Fibroblast of the conjunctiva (primary cell): ENCODE data around the gene THEM5.
"Not testable (repeated sequence)": the region's sequence is repeated elsewhere in the genome, so short reads cannot be mapped to it uniquely, and the experiment has no call there.

Experiments used
- DNase-seq: peaks from one replicate; pipeline ENCODE4 v3.0.0-alpha.2; 2010; ENCODE audit warnings: low read depth

The THEM5 gene

GRCh38 chr1:151853411-151853943 is at the start of gene THEM5:
Gene THEM5 (minus strand): TSS chr1:151853712. CDS start chr1:151853565, 147 bp downstream.
- DNase-seq: no peak

GRCh38 chr1:151902858-151903257 is 49.3 kb upstream of the THEM5 start:
- DNase-seq: no peak

DNA sequence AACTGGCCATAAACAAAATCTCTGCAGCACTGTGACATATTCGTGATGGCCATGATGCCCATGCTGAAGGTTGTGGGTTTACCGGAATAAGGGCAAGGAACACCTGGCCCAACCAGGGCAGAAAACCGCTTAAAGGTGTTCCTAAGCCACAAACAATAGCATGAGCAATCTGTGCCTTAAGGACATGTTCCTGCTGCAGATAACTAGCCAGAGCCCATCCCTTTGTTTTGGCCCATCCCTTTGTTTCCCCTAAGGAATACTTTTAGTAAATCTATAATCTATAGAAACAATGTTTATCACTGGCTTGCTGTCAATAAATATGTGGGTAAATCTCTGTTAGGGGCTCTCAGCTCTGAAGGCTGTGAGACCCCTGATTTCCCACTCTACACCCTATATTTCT is 47.3 kb upstream of the THEM5 start:
- not testable (repeated sequence) for DNase-seq

DNA sequence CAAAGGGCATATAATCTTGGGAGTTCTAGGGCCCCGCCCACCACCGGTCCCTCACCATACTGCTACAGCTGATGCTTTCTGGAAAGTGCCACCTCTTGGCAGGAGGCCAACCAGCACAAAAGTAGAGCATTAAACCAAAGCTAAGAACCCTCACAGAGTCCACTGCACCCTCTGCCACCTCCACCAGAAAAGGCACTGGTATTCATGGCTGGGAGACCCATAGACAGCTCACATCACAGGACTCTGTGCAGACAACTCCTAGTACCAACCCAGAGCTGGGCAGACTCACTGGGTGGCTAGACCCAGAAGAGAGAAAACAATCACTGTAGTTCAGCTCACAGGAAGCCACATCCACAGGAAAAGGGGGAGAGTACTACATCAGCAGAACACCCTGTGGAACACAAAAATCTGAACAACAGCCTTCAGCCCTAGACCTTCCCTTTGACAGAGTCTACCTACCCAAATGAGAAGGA is 45.0 kb upstream of the THEM5 start:
- no peak for DNase-seq

DNA sequence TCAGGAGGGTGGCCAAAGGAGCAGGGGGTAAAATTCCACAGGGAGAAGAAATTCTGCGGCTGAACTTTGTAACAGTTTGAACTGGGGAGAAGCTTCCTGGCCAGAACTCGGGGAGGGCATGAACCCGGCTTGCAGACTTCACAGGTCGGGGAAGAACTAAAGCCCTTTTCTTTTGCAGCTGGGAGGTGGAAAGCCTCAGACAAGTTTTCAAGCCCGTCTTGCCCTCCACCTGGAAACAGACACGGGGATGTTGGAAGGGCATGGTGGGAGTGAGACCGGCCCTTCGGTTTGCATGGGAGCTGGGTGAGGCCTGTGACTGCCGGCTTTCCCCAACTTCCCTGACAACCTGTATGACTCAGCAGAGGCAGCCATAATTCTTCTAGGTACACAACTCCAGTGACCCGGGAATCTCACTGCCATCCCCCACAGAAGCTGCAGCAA is 44.5 kb upstream of the THEM5 start:
- DNase-seq: no peak

- DNase-seq: no peak
Observed at GRCh38 chr1:151893176-151893924, 39.8 kb upstream of the THEM5 start.

DNA sequence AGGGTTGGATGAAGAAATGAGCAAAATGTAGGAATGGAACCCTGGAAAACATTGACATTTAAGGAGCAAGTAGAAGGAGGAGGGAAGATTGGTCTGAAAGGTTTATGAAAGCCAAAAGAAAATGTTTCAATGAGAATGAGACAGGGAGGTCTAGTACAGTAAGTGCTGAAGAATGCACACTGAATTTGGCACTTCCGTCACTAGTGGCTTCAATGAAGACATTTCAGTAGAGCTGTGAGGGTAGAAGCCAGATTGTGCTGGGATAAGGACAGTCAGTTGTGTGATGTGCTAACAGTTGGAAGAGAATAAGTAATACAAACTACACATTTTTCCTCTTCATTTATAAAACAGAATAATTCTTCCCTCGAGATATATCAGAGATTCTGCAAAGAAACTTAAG is 38.7 kb upstream of the THEM5 start:
- DNase-seq: no peak

DNA sequence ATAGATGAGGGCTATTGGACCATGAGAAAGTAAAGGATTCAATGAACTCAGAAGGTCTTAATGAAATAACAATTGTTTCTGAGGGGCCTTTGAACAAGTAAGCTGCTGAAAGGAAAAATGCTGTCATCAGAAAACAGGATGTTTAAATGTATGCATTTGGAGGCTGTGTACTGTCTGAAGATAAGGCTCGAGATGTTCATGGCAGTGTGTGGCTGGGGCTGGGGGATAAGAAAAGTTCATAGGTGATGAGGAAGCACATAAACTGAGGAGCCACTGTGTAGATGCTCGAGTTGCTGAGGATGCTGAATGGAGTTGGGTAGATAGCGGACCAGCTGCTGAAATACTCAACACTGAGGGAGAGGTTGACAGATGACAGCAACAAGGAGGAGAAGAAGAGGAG is 38.0 kb upstream of the THEM5 start:
- DNase-seq: no peak

GRCh38 chr1:151888972-151889570 is 35.6 kb upstream of the THEM5 start:
- DNase-seq: no peak

- DNase-seq: peak; percentile 59
Observed at GRCh38 chr1:151887028-151887427, 33.5 kb upstream of the THEM5 start.

DNA sequence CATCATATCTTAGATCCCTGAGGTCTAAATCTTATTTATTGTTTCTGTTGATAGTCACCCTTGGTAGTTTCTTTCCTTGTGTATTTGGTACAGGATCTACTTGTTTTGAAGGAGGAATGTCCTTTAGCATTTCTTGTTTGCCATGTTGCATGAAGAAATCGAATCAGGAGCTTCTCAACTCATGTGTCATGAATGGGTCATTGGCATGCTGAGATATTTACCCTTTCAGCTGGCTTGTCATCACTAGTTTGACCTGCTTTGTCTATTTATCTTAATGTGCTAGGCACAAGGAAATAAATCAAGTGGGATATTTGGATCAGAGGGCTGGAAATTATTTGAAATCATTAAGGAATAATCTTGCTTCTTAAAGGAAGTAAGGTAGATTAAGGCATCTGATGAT is 32.0 kb upstream of the THEM5 start:
- no peak for DNase-seq

GRCh38 chr1:151884879-151885278 is 31.4 kb upstream of the THEM5 start:
- not testable (repeated sequence) for DNase-seq

- DNase-seq: not testable (repeated sequence)
Observed at GRCh38 chr1:151884445-151884844, 30.9 kb upstream of the THEM5 start.

DNA sequence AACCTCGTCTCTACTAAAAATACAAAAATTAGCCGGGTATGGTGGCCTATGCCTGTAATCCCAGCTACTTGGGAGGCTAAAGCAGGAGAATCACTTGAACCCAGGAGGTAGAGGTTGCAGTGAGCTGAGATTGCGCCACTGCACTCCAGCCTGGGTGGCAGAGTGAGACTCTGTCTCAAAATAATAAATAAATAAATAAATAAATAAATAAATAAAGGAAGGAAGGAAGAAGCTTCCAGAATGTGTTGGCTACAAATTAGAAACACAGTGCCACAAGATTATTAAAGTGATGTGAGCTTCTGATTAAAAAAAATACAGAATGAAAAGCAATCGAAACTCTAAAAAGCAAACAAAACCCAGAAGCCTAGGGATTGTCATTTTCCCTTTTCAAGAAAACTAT is 30.4 kb upstream of the THEM5 start:
- DNase-seq: not testable (repeated sequence)

DNA sequence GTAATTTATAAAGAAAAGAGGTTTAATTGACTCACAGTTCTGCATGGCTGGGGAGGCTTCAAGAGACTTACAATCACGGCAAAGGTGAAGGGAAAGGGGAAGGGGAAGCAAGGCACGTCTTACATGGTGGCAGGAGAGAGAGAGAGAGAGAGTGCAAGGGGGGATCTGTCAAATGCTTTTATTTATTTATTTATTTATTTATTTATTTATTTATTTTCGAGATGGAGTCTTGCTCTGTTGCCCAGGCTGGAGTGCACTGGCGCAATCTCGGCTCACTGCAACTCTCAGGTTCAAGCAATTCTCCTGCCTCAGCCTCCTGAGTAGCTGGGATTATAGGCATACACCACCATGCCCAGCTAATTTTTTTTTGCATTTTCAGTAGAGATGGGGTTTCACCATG is 29.4 kb upstream of the THEM5 start:
- not testable (repeated sequence) for DNase-seq

DNA sequence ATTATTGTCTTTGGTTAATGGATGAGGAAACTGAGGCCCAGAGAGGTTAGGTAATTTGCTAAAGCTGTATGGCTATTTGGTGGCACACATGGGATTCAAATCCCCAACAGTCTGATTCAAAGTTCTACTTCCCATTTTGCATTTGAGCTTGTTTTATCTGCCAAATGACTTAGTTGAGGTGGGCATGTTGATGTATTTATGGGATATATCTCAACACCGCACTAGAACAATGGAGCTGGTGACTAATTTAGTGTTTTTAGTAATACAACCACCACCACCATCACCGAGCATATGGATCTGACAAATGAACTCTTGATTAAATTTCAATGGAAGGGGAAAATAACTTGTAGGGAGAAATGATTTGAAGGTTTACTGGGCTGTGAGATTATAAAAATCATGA is 29.0 kb upstream of the THEM5 start:
- DNase-seq: no peak

- DNase-seq: no peak
Observed at GRCh38 chr1:151881479-151881878, 28.0 kb upstream of the THEM5 start.

DNA sequence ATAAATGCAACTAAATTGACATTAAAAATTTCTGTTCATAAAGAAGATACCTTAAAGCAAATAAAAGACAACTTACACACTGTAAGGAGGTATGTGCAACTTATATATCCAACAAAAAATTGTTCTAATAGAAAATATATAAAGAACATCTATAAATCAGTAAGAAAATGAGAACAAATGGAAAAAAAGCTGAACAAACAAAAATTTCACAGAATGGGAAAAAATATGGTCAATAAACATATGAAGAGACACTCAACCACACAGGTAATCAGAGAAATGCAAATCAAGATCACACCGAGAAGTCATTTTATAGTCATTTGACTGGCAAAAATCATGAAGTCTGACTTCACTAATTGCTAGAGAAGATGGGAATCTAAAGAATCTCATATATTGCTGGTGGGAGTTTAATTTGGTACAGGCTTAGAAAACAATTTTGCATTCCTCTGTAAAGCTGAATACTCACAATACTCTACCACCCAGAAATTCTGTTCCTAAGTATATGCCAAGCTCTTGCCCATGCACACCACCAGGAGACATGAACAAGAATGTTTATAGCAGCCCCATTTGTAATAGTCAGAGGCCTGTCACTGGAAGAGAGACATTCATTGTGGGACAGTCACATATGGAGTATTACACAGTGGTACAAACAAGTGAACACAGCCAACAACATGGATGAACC is 22.0 kb upstream of the THEM5 start:
- DNase-seq: no peak

GRCh38 chr1:151872776-151873175 is 19.3 kb upstream of the THEM5 start:
- not testable (repeated sequence) for DNase-seq

- DNase-seq: no peak
Observed at GRCh38 chr1:151871284-151872030, 17.9 kb upstream of the THEM5 start.

DNA sequence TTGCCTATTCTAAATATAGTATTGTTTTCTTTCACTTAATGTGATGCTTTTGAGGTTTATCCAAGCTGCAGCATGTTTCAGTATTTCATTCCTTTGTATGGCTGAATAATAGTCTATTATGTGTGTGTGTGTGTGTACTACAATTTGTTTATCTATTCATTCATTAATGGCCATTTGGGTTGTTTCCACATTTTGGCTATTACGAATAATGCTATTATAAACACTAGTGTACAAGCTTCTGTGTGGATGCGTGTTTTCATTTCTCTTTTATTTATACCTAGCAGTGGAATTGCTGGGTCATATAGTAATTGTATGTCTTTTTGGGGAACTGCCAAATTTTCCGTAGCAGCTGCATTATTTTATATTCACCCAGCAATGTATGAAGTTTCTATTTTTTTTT is 15.0 kb upstream of the THEM5 start:
- DNase-seq: no peak
